ENCODE measurements around the gene RELN. TPM values are rescaled to one million over a fixed set of nuclear protein-coding genes. Genes with fewer than 3 reads are reported as not detected.

Gene RELN
- total and polyA plus RNA-seq, 9 of the 15 experiments (the other 6 are each of a cell fraction or from before 2014, with no cell fraction given): 12.9 to 43.2 (median 18.1) TPM

DNA sequence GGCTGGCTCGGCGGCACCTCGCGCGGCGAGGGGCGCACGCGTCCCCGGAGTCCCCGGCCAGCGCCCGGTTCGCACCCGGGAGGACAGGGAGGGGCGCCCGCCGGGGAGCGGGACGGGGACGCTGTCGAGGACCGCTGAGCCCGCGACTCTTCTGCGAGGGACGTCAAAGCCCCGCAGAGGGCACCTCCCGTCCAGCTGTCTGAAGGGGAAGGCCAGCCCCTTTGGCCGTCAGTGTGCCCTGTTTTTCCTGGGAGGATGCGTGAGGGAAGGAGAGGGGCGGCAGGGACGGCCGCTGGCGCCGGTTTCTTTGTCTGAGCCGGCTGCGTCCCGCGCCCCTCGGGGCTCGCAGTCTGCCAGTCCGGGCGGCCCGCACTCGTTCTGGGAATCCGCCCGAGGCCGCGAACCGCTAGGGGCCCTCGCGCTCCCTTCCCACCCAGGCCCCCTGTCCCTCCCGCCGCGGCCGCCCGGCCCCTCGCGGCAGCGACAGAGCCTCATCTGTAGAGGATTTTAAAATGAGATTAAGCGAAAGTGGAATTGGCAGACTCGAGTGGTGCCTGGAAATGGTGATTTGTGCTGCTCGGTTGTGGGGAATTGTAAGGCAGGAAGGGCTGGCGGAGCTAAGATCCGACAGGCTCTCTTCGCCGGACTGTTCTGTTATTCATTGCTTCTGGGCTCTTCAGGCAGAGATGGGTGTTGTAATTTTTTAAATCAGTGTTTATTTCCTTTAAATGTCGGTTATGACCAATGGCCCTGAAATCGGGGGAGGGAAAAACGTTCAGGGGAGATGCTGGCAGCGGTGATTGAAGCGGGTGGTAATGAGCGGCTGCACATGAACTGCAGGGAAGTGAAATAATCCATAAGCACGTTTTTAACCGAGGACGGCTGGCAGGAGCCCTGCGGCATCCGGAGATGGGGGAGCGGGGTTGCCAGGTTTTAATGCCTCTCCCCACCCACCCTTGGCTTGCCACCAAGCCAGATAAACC, 618 bp upstream of the RELN start (continued):
- TF ChIP-seq, protein P1, sequence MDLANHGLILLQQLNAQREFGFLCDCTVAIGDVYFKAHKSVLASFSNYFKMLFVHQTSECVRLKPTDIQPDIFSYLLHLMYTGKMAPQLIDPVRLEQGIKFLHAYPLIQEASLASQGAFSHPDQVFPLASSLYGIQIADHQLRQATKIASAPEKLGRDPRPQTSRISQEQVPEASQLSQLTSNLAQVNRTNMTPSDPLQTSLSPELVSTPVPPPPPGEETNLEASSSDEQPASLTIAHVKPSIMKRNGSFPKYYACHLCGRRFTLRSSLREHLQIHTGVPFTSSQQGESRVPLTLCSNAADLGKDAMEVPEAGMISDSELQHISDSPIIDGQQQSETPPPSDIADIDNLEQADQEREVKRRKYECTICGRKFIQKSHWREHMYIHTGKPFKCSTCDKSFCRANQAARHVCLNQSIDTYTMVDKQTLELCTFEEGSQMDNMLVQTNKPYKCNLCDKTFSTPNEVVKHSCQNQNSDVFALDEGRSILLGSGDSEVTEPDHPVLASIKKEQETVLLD (IDR thresholded peaks at IDR 0.05): peak; percentile 29; the same call in 1 of the 2 replicates

- no TSS peak for BruUV-seq (replicated peaks)
- peaks cover 52% of the 10 kb centered on the region for H3K79me2 ChIP-seq (ENCODE audit: control insufficient read depth, insufficient read depth, low read length)
- no peaks in the 10 kb centered on the region for H4K20me1 ChIP-seq (replicated peaks; ENCODE audit: control insufficient read depth, insufficient read depth, low read length)
- in situ Hi-C loops (cut with MboI): no loop called here
- H2AFZ ChIP-seq (ENCODE audit: low read depth, low read length): peak overlapping the region; percentile 74
- DNase-seq (ENCODE audit: extremely low read depth in 1 of 4, low spot score in 3 of 4) (peak in 2 of 4 experiments; percentile 44 to 56), FAIRE-seq (no peak), ATAC-seq (peak; percentile 43)
- CTCF ChIA-PET (ENCODE audit: low intra/inter-chr PET ratio): no interaction called here
- no peaks in the 10 kb centered on the region; the same call in 2 of the 3 replicates for H3K36me3 ChIP-seq (ENCODE audit: control insufficient read depth, insufficient read depth, low read length)
- H3K9me3 ChIP-seq (replicated peaks; ENCODE audit: control insufficient read depth, insufficient read depth, low read depth, low read length): no peaks in the 10 kb centered on the region
- H3K4me2 ChIP-seq (ENCODE audit: insufficient read depth, low read length): peak overlapping the region; percentile 83
- peak overlapping the region; percentile 61 for H3K27ac ChIP-seq (ENCODE audit: extremely low read depth, low read depth, low read length)
- H3K4me3 ChIP-seq: peak overlapping the region; percentile 62
- under 1% methylated on average over 31 of the region's 37 CpGs for whole genome bisulfite sequencing (ENCODE audit: insufficient coverage, low coverage, missing lambda C conversion rate)
- intact Hi-C loops (cut with micrococcal nuclease): loop anchor here (2.0 to 10.0 kb wide), 3 partner anchors 71 to 414 kb away; no protein-coding TSS in a partner anchor
- peaks cover 22% of the 10 kb centered on the region in 2 experiments; a peak in 4 of 5 replicates for H3K4me1 ChIP-seq (replicated peaks in 1 of 2; ENCODE audit: control insufficient read depth in 2 of 2, insufficient read depth in 2 of 2, low read length in 2 of 2)
- H3K27me3 ChIP-seq (ENCODE audit: control insufficient read depth in 2 of 2, insufficient read depth in 2 of 2, low read length in 2 of 2): no peaks in the 10 kb centered on the region
- no peaks in the 10 kb centered on the region for H3K9me1 ChIP-seq (ENCODE audit: control insufficient read depth, insufficient read depth, low read length)
- peak overlapping the region; percentile 43 to 92 for H3K9ac ChIP-seq (ENCODE audit: insufficient read depth in 1 of 2, low read depth in 2 of 2, low read length in 2 of 2)
- POLR2A ChIA-PET: interaction anchor here (1.0 to 1.6 kb wide), 4 partner anchors 9 to 66 kb away, joined by 3 to 5 read pairs (median 4); no protein-coding TSS in a partner anchor
- TF ChIP-seq, protein P2, sequence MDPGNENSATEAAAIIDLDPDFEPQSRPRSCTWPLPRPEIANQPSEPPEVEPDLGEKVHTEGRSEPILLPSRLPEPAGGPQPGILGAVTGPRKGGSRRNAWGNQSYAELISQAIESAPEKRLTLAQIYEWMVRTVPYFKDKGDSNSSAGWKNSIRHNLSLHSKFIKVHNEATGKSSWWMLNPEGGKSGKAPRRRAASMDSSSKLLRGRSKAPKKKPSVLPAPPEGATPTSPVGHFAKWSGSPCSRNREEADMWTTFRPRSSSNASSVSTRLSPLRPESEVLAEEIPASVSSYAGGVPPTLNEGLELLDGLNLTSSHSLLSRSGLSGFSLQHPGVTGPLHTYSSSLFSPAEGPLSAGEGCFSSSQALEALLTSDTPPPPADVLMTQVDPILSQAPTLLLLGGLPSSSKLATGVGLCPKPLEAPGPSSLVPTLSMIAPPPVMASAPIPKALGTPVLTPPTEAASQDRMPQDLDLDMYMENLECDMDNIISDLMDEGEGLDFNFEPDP (CRISPR knock-in tag; IDR thresholded peaks at IDR 0.05): no peak
- TF ChIP-seq CHAMP1 (IDR thresholded peaks at IDR 0.05) (no peak), PTRF (tag; IDR thresholded peaks at IDR 0.05) (no peak), CHD2 (IDR thresholded peaks at IDR 0.05; ENCODE audit: low read depth, low read length) (no peak), TAL1 (IDR thresholded peaks at IDR 0.05) (no peak), TGIF2 (CRISPR knock-in tag; IDR thresholded peaks at IDR 0.05) (no peak), SIN3A (IDR thresholded peaks at IDR 0.05; ENCODE audit: borderline replicate concordance in 2 of 2, control insufficient read depth in 1 of 2, low read depth in 2 of 2, low read length in 2 of 2) (peak in 1 of 2 experiments; percentile 29; a peak in 2 of 4 replicates), ZBTB1 (CRISPR knock-in tag; IDR thresholded peaks at IDR 0.05; ENCODE audit: borderline replicate concordance, low read depth) (0 out of 2 replicates have a peak, but pooled peaks have one; percentile 24), PHF20 (IDR thresholded peaks at IDR 0.05; ENCODE audit: partially characterized antibody) (peak; percentile 14), TRIM28 (IDR thresholded peaks at IDR 0.05) (no peak), BCOR (IDR thresholded peaks at IDR 0.05) (0 out of 2 replicates have a peak, but pooled peaks have one; percentile 16), ZBED1 (IDR thresholded peaks at IDR 0.05) (no peak)
Observed at GRCh38 chr7:103988468-103989199, 824 bp downstream of the RELN start.
